ENCODE data around the gene CCDC88A. TPM values are rescaled to one million over a fixed set of nuclear protein-coding genes. Genes with fewer than 3 reads are reported as not detected.

Gene CCDC88A
- total and polyA plus RNA-seq, 12 donors: 18.5 to 101 (median 46.8) TPM

DNA sequence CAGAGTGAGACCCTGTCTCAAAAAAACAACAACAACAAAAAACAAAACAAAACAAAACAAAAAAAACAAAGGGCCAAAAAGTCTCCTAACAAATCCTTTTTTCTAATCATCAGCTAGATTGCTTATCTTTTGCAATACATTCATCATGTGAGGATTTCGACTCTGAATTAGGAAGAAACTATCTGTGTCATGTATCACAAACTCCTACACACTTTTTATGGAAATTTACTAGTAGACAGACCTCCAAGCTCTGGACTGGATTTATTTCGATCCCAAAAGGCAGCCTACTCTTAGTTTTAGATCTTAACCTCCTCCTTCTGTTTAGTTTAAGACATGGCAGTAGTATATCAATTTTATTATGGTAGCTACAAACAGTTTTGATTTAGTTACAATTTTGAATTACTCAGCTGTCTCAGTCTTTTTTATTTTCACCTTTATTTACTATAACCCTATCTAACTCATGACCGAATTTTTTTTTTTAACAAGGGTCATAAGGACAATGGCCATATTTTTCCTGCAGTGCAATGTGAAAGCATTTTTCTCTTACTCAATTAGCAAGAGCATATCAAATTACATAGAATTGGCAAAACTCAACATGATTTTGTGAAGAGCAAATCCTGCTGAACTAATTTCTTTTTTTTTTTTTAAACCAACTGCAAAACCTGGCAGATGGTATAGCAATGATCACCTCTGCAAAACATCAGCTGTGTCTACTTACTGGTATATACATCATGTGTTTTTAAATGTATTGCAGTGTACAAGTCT lies 10.7 kb upstream of the CCDC88A start:
- no peaks in the 10 kb centered on the region for H3K27me3 ChIP-seq
- H3K27ac ChIP-seq: no peak overlapping the region
- TF ChIP-seq POLR2A (IDR thresholded peaks at IDR 0.05): no peak
- TF ChIP-seq, protein P1, sequence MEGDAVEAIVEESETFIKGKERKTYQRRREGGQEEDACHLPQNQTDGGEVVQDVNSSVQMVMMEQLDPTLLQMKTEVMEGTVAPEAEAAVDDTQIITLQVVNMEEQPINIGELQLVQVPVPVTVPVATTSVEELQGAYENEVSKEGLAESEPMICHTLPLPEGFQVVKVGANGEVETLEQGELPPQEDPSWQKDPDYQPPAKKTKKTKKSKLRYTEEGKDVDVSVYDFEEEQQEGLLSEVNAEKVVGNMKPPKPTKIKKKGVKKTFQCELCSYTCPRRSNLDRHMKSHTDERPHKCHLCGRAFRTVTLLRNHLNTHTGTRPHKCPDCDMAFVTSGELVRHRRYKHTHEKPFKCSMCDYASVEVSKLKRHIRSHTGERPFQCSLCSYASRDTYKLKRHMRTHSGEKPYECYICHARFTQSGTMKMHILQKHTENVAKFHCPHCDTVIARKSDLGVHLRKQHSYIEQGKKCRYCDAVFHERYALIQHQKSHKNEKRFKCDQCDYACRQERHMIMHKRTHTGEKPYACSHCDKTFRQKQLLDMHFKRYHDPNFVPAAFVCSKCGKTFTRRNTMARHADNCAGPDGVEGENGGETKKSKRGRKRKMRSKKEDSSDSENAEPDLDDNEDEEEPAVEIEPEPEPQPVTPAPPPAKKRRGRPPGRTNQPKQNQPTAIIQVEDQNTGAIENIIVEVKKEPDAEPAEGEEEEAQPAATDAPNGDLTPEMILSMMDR (IDR thresholded peaks at IDR 0.05): no peak
- intact Hi-C loops (cut with DNase I): no loop called here
- WGBS, 4 donors: 54 to 68% (median 62%) methylated on average over 3 of the region's 3 CpGs
- DNase-seq: no peak
- no peaks in the 10 kb centered on the region for H3K36me3 ChIP-seq (replicated peaks in 1 of 2)
- no peaks in the 10 kb centered on the region for H3K9me3 ChIP-seq (replicated peaks in 1 of 3)
- no peak overlapping the region for H3K4me3 ChIP-seq
- H3K4me1 ChIP-seq (replicated peaks in 1 of 2): no peaks in the 10 kb centered on the region

DNA sequence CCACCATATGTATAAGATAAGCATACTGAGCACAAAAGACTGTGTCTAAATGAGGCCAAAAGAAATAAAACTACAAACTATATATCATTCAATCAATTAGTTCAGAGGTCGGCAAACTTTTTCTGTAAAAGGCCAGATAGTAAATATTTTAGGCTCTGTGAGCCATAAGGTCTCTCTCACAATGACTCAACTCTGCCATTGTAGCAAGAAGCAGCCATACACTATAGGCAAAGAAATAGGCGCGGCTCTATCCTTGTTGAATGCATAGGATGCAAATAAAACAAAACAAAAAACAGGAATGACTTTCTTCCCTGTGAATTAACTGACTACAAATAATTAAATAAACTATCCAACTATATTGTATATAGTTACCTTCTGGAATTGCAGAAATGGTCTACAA lies 8.6 kb upstream of the CCDC88A start:
- no peaks in the 10 kb centered on the region for H3K27me3 ChIP-seq
- intact Hi-C loops (cut with DNase I): loop anchor here (10.0 kb wide), 2 partner anchors 163 to 383 kb away; partner anchors contain the start of gene MTIF2 (in 1 of the 2)
- H3K9me3 ChIP-seq (replicated peaks in 1 of 3): no peaks in the 10 kb centered on the region
- DNase-seq: no peak
- no peak overlapping the region for H3K4me3 ChIP-seq
- H3K27ac ChIP-seq: no peak overlapping the region
- H3K4me1 ChIP-seq (replicated peaks in 1 of 2): no peaks in the 10 kb centered on the region
- TF ChIP-seq, protein P1 (IDR thresholded peaks at IDR 0.05): no peak
- no peak for TF ChIP-seq POLR2A (IDR thresholded peaks at IDR 0.05)
- H3K36me3 ChIP-seq (replicated peaks in 1 of 2): no peaks in the 10 kb centered on the region
- WGBS, 4 donors: 87 to 91% (median 89%) methylated on average over 3 of the region's 3 CpGs

DNA sequence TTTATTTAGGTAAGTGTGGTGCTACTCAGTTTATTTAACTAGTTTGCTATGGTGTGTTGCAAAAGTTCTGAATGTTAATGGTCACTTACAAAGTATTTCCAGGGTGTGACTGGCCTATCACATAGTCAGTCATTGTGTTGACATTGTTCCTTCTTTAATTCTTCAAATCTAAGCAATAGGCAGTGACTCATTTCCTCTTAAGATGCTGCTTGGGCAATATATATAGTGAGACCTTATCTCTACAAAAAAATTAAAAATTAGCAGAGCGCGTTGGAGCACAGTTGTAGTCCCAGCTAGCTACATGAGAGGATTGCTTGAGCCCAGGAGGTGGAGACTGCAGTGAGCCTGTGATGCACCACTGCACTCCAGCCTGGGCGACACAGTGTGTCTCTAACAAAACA lies 5.8 kb upstream of the CCDC88A start:
- no peak for DNase-seq
- WGBS, 4 donors: 54 to 72% (median 63%) methylated on average over 3 of the region's 3 CpGs
- Histone ChIP-seq H3K27me3 (no peaks in the 10 kb centered on the region), H3K9me3 (replicated peaks in 1 of 3) (no peaks in the 10 kb centered on the region), H3K4me3 (no peak overlapping the region), H3K4me1 (replicated peaks in 1 of 2) (peaks cover 5 to 7% of the 10 kb centered on the region in 2 donors), H3K27ac (no peak overlapping the region), H3K36me3 (replicated peaks in 1 of 2) (no peaks in the 10 kb centered on the region)
- TF ChIP-seq, protein P1 (IDR thresholded peaks at IDR 0.05): no peak
- TF ChIP-seq POLR2A (IDR thresholded peaks at IDR 0.05): no peak
- intact Hi-C loops (cut with DNase I): loop anchor here (10.0 kb wide), 2 partner anchors 161 to 381 kb away; partner anchors contain the start of gene MTIF2 (in 1 of the 2)

DNA sequence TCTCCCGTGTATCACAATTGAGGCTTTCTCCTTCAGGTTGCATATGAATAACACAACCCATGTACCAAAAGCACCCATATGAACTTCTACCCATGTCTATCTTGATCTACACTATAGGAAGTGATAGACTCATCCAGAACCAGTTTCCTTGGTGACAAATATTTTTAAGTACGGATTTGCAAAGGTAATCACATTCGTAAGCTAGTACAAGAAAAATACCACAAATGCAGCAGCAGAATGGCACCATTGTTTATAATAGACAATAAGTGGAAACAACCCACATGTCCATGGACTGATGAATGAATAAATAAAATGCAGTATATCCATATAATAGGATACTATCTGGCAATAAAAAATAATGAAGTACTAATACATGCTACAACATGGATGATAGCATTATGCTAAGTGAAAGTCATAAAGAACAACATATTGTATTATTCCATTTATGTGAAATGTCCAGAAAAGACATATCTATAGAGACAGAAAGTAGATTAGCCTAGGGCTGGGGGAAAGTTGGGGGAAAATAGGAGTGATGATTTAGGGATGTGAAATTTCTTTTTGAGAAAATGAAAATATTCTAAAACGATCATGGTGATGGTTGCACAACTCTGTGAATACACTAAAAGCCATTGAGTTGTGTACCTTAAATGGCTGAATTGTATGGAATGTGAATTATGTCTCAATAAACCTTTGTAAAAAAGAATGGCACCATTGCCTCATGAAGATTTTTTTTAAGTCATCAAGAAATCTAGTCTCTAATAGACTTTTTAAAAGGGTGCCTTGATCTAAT lies 3.4 kb upstream of the CCDC88A start:
- WGBS, 4 donors: 69 to 82% (median 76%) methylated on average over 4 of the region's 4 CpGs
- no peak for TF ChIP-seq POLR2A (IDR thresholded peaks at IDR 0.05)
- TF ChIP-seq, protein P1 (IDR thresholded peaks at IDR 0.05): no peak
- intact Hi-C loops (cut with DNase I): loop anchor here (10.0 kb wide), 2 partner anchors 158 to 378 kb away; partner anchors contain the start of gene MTIF2 (in 1 of the 2)

More for the DNA sequence above, 3.4 kb upstream of the CCDC88A start:
- H3K4me3 ChIP-seq: no peak overlapping the region
- no peaks in the 10 kb centered on the region for H3K27me3 ChIP-seq
- H3K4me1 ChIP-seq (replicated peaks in 1 of 2): peaks cover 5 to 10% of the 10 kb centered on the region in 2 donors
- no peaks in the 10 kb centered on the region for H3K9me3 ChIP-seq (replicated peaks in 1 of 3)
- no peak overlapping the region for H3K27ac ChIP-seq
- H3K36me3 ChIP-seq (replicated peaks in 1 of 2): no peaks in the 10 kb centered on the region
- DNase-seq: no peak

All from adrenal gland (tissue), 12 donors.